ENCODE measurements around the gene YIF1A. TPM values are rescaled to one million over a fixed set of nuclear protein-coding genes. Genes with fewer than 3 reads are reported as not detected.

YIF1A gene
- total RNA-seq, 4 donors from 2014 or later, result 39.0 to 60.5 (median 53.7) TPM

DNA sequence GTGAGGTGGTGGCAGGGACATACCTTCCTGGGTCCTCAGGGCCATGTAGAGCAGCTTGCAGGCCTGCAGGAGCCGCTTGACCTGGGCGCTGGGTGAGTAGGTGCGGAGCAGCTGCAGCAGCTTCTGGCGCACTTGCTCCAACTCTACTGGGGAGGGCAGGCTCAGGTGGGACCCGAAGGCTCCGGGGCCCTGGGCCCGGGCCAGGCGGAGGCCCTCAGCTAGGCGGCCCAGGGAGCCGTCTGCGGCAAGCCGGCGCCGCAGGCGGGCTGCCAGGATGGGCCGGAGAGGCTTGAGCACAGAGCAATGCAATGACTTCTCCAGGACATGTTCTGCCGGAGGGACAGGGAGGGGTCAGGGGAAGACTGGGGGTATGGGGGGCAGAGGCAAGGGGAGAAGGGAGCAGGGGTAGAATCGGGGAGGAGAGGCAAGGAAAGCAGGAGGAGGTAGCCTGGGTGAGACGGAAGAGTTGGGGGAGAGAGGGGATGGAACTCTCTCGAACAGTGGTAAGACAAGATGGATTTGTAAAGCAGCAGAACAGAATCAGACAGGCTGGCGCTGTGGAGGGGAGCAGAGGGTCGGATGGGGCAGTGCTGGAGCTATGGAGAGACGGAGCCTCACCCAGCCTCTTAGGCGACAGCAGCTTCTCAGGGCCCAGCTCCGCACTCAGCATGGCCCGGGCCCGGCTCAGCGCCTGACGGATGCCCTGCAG is 45.1 kb upstream of the YIF1A start:
- TF ChIP-seq, protein P1, sequence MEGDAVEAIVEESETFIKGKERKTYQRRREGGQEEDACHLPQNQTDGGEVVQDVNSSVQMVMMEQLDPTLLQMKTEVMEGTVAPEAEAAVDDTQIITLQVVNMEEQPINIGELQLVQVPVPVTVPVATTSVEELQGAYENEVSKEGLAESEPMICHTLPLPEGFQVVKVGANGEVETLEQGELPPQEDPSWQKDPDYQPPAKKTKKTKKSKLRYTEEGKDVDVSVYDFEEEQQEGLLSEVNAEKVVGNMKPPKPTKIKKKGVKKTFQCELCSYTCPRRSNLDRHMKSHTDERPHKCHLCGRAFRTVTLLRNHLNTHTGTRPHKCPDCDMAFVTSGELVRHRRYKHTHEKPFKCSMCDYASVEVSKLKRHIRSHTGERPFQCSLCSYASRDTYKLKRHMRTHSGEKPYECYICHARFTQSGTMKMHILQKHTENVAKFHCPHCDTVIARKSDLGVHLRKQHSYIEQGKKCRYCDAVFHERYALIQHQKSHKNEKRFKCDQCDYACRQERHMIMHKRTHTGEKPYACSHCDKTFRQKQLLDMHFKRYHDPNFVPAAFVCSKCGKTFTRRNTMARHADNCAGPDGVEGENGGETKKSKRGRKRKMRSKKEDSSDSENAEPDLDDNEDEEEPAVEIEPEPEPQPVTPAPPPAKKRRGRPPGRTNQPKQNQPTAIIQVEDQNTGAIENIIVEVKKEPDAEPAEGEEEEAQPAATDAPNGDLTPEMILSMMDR (IDR thresholded peaks at IDR 0.05; ENCODE audit: low read depth), result no peak

DNA sequence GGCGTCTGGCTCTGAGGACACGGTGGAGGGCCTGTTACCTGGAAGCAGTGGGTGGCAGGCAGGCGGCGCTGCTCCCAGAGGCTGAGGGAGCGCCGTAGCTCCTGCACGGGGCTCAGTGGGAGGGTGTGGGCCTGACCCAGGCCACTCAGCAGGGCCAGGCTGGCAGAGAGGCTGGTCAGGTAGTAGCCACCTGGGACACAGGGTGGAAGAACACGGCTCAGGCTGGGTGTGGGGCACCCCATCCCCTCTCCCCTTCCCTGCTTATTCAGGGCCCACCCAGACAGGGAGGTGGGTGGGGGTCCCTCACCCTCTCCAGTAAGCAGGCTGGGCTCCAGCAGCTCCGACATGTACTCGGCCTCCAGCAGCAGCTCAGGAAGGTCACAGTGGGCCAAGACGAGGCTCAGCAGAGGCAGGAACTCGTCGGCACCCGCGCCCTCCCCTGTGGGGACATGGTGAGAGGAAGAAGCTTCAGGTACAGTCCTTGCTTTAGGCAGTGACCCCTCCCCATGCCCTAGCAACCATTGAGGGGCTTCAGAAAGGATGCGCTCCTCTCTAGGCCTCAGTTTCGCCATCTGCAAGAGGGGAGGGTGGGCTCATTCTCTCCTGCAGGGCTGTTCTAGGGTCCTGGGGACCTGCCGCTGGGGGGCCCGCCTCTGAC is 44.4 kb upstream of the YIF1A start:
- TF ChIP-seq, protein P1 (IDR thresholded peaks at IDR 0.05; ENCODE audit: low read depth), result no peak

DNA sequence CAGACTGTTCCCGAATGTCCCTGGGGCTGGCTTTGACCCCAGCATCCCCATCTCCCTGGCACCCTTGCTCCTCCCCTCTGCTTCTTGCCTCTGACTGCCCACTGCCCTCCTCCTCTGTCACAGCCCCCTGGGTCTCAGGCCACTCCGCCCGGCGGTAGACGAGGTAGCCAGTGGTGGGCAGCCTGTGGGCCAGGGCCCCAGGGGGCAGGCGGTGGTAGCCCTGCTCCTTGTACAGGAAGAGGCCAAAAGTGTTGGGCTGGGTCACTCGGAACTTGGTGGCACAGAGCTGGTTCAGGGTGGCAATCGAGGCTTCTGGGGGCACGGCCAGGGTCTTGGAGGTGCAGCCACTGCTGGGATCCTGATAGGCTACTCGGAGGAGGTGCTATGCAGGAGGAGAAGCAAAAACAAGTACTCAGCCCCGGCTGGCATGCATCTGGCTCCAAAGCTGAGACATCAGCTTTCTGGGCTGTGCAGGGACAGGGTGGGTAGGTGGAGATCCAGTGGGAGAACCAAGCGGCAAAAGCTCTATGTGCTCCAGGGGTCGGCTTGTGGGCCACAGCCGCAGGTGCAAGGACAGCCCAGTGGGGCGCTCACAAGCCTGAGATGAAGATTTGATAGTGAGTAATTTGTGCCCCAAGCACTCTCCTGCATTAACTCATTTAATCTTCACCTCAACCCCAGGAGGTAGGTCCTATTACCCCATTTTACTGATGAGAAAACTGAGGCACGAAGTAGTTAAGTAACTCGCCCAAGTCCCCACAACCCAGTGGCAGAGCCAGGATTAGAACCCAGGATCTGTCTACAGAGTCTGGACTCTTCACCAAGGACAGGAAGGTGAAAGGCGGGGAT is 43.7 kb upstream of the YIF1A start:
- TF ChIP-seq, protein P1 (IDR thresholded peaks at IDR 0.05; ENCODE audit: low read depth), result no peak

DNA sequence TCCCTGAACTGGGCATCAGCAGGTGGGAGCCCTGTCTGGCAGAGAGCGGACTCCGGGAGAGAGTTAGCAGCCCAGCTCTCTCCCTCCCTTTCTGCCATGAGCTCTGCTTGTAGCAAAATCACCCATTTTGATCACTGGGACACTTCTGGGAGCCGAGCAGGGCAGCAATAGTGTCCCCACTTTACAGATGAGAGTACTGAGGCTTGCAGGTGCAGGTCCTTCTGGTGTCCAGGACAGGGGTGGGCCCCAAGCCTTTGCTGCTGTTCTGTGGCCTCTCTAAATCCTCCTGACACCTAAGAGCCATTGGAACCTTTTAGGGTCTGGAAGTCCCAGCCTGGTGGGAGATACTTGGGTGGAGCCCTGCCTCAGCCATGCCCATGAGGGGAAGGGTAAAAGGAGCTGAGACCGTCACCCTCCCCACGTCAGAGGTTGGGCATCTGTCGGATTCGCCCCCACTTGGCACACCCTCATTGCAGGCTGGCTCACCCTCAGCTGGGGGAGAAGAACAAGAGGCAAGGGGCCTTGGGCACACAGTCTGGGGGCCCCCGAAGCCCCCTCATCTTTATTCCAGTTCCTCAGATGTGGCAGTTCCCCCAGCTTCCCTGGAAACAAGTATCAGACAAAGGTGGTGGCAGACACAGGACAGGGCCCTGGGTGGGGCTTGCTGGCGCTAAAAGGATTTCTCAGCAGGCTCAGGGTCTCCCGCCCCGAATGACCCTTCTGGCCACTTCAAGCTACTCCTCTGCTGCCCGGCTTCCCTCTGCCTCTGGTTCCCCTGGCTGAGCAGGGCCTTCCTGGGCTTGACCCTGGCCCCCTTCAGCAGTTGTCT is 42.8 kb upstream of the YIF1A start:
- TF ChIP-seq, protein P1 (IDR thresholded peaks at IDR 0.05; ENCODE audit: low read depth), result no peak

DNA sequence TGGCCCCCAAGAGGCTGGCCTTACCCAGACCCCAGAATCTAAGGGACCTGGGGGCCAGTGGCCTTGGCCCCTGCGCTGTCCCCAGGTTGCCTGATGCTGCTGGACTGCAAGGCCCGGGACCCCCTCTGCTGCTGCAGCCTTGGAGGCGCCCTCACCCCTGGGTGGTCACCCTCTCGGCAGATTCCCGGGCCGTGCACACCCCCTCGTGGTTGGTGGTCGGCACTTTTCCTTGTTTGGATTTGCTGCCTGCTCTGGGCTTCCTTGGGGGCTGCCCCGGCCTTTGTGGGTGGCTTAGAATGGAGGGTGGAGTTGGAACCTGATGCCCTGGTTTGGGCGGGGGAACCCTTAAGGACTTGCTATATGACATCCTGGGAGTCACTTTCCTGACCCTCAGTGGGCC is 42.0 kb upstream of the YIF1A start:
- TF ChIP-seq, protein P1 (IDR thresholded peaks at IDR 0.05; ENCODE audit: low read depth), result no peak

DNA sequence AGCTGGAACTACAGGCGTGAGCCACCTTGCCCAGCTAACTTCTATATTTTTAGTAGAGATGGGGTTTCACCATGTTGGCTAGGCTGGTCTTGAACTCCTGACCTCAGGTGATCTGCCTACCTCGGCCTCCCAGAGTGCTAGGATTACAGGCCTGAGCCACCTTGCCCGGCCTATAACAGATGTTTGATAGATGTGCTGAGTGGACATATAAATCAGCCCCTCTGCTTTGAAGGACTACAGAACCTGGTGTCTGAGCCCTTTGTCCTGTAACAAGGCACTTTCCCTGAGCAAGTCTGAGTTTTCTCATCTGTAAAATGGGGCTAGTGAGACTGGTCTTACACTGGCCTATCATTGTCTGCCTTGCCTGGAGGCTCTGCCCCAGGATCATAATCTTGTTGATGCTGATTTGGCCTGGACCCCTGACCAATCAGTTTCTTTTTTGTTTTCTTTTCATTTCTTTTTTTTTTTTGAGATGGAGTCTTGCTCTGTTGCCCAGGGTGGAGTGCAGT is 40.3 kb upstream of the YIF1A start:
- TF ChIP-seq, protein P1 (IDR thresholded peaks at IDR 0.05; ENCODE audit: low read depth), result no peak
